Measurements from ENCODE around the gene PDHA2. TPM values are rescaled to one million over a fixed set of nuclear protein-coding genes. Genes with fewer than 3 reads are reported as not detected.

PDHA2 gene
- total RNA-seq, 1 donor from 2014 or later = not detected

- no peak overlapping the region for H3K27ac ChIP-seq
- H3K9me3 ChIP-seq = no peaks in the 10 kb centered on the region
- intact Hi-C loops (cut with DNase I) = no loop called here
- no peaks in the 10 kb centered on the region for H3K4me1 ChIP-seq
- no peaks in the 10 kb centered on the region for H3K36me3 ChIP-seq
- no peak for DNase-seq
- TF ChIP-seq, protein P1, sequence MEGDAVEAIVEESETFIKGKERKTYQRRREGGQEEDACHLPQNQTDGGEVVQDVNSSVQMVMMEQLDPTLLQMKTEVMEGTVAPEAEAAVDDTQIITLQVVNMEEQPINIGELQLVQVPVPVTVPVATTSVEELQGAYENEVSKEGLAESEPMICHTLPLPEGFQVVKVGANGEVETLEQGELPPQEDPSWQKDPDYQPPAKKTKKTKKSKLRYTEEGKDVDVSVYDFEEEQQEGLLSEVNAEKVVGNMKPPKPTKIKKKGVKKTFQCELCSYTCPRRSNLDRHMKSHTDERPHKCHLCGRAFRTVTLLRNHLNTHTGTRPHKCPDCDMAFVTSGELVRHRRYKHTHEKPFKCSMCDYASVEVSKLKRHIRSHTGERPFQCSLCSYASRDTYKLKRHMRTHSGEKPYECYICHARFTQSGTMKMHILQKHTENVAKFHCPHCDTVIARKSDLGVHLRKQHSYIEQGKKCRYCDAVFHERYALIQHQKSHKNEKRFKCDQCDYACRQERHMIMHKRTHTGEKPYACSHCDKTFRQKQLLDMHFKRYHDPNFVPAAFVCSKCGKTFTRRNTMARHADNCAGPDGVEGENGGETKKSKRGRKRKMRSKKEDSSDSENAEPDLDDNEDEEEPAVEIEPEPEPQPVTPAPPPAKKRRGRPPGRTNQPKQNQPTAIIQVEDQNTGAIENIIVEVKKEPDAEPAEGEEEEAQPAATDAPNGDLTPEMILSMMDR (IDR thresholded peaks at IDR 0.05) = no peak
- no peak overlapping the region for H3K4me3 ChIP-seq
- H3K27me3 ChIP-seq = no peaks in the 10 kb centered on the region
- no peak for ATAC-seq
Observed at GRCh38 chr4:95831166-95831565, 8.7 kb upstream of the PDHA2 start.

GRCh38 chr4:95833711-95834194, 6.1 kb upstream of the PDHA2 start:
- no peaks in the 10 kb centered on the region for H3K9me3 ChIP-seq
- H3K36me3 ChIP-seq = no peaks in the 10 kb centered on the region
- intact Hi-C loops (cut with DNase I) = no loop called here

DNA sequence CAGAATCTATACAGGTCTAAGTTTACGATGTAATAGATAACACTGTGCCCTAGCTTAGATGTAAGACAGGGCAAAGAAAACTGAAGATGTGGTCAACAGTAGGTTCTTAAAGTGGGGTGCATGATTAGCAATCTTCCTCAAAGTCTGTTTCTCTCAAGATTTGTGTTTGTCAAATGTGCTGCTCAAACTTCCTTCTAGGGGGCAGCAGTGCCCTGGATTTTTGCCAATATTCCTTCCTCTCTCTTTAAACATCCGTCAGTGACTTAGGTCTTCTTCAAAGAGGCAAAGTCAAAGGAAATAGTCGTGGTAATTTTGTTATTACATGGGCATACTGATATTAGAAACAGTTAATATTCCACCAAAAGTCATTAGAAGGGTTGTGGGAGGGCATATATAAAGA, 4.2 kb upstream of the PDHA2 start:
- no peaks in the 10 kb centered on the region for H3K9me3 ChIP-seq
- H3K27me3 ChIP-seq = no peaks in the 10 kb centered on the region
- intact Hi-C loops (cut with DNase I) = no loop called here
- TF ChIP-seq, protein P1 (IDR thresholded peaks at IDR 0.05) = peak; percentile 20
- H3K4me1 ChIP-seq = no peaks in the 10 kb centered on the region
- ATAC-seq (no peak), DNase-seq (no peak)
- no peak overlapping the region for H3K4me3 ChIP-seq
- no peak overlapping the region for H3K27ac ChIP-seq
- H3K36me3 ChIP-seq = no peaks in the 10 kb centered on the region

More at GRCh38 chr4:95833711-95834194, 6.1 kb upstream of the PDHA2 start:
- no peak overlapping the region for H3K27ac ChIP-seq
- ATAC-seq (no peak), DNase-seq (no peak)
- H3K27me3 ChIP-seq = no peaks in the 10 kb centered on the region
- H3K4me3 ChIP-seq = no peak overlapping the region
- TF ChIP-seq, protein P1 (IDR thresholded peaks at IDR 0.05) = no peak
- no peaks in the 10 kb centered on the region for H3K4me1 ChIP-seq

DNA sequence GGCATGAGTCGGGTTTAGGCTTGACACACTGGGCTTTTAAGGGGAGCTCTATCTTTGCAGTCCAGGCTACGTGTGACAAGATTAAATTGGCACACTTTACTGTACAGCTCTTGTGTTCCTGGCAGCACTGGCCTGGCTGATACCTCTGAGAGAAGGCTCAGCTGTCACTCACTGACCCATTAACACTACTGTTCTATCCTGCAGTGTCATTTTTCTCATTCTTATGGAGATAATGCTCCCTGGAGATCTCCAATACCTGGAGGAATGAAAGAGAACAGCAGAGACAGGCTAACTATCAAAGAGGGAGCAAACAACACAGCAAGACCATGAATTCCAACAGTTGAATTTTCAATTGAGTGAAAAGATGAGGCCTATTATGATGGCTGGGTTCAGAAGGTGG, 1.7 kb upstream of the PDHA2 start:
- H3K27ac ChIP-seq = no peak overlapping the region
- no peaks in the 10 kb centered on the region for H3K9me3 ChIP-seq
- TF ChIP-seq, protein P1 (IDR thresholded peaks at IDR 0.05) = no peak
- intact Hi-C loops (cut with DNase I) = no loop called here
- ATAC-seq = no peak
- no peaks in the 10 kb centered on the region for H3K4me1 ChIP-seq
- H3K4me3 ChIP-seq = no peak overlapping the region
- H3K36me3 ChIP-seq = no peaks in the 10 kb centered on the region
- no peaks in the 10 kb centered on the region for H3K27me3 ChIP-seq
- no peak for DNase-seq

DNA sequence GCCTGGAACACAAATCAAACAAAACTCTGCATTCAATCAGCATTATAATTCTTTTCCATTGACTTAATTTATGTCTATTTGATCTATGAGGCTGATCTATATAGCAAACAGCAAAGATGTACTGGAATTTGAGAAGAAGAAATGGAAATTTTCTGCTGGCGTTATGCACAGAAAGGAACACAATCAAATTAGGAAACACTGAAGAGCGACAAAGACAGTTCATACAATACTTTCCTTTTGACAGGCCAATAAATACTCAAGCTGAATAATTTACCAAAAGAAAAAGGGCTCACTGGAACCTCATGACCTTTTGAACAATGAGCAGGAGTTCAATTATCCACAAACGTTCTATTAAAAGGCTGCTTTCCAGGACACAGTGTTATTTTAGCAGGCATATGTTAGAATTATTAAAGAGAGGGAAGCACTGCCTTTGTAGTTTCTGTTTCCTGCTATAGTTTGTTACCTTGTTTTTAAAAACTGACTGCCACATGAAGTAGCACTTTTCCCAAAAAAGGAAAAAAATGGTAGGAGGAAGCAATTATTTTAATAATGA, 8.1 kb downstream of the PDHA2 start:
- no peak overlapping the region for H3K27ac ChIP-seq
- TF ChIP-seq, protein P1 (IDR thresholded peaks at IDR 0.05) = no peak
- no peaks in the 10 kb centered on the region for H3K36me3 ChIP-seq
- no peaks in the 10 kb centered on the region for H3K27me3 ChIP-seq
- intact Hi-C loops (cut with DNase I) = no loop called here
- H3K4me3 ChIP-seq = no peak overlapping the region
- DNase-seq (no peak), ATAC-seq (no peak)
- no peaks in the 10 kb centered on the region for H3K9me3 ChIP-seq
- no peaks in the 10 kb centered on the region for H3K4me1 ChIP-seq

GRCh38 chr4:95850161-95850560, 10.3 kb downstream of the PDHA2 start:
- TF ChIP-seq, protein P1 (IDR thresholded peaks at IDR 0.05) = no peak
- no peaks in the 10 kb centered on the region for H3K36me3 ChIP-seq
- no peak for ATAC-seq

More at GRCh38 chr4:95850161-95850560, 10.3 kb downstream of the PDHA2 start:
- no peak for DNase-seq
- H3K27ac ChIP-seq = no peak overlapping the region
- H3K9me3 ChIP-seq = no peaks in the 10 kb centered on the region
- intact Hi-C loops (cut with DNase I) = no loop called here
- H3K4me1 ChIP-seq = no peaks in the 10 kb centered on the region
- H3K27me3 ChIP-seq = no peaks in the 10 kb centered on the region
- H3K4me3 ChIP-seq = no peak overlapping the region
